ENCODE measurements around the gene DOK7. TPM values are rescaled to one million over a fixed set of nuclear protein-coding genes. Genes with fewer than 3 reads are reported as not detected.

DOK7 gene
- total RNA-seq, 3 donors from 2014 or later (not counting 1 experiment from before 2014, with no cell fraction given) = 1.3 to 2.9 (median 1.6) TPM

DNA sequence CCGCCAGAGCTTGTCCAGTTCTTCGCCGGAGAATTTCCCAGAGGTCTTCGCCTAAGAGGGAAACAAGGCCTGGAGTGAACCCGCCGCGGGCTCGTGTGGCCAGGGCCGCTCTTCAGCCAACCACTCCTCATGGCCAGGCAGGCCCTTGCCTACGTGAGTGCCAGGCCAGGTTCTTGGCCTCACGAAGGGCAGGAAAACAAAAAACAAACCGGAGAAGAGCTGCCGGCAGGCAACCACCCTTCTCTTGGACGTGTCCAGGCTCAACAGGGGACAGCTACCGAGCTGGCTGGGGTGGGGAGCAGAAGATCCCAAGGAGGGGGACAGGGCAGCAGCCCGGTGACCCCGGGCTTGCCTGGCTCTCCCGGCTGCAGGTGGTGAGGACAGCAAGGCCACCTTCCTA lies 55.8 kb downstream of the DOK7 start:
- intact Hi-C loops (cut with micrococcal nuclease) = no loop called here
- Mint-ChIP-seq H3K36me3 (no peaks in the 10 kb centered on the region), H3K9me3 (no peaks in the 10 kb centered on the region), H3K4me3 (no peak overlapping the region), H3K27me3 (ENCODE audit: low read depth in 2 of 2) (no peaks in the 10 kb centered on the region), H3K27ac (no peak overlapping the region), H3K4me1 (peaks cover 0 to 5% of the 10 kb centered on the region in 2 donors)
- DNase-seq (no peak), ATAC-seq (no peak)
- Histone ChIP-seq H3K4me1 (ENCODE audit: control insufficient read depth, insufficient read depth, low read length) (no peaks in the 10 kb centered on the region), H3K27ac (ENCODE audit: low read length) (no peak overlapping the region), H3K4me3 (ENCODE audit: low read length) (no peak overlapping the region), H3K36me3 (ENCODE audit: control insufficient read depth, insufficient read depth, low read length) (peaks cover 87% of the 10 kb centered on the region), H3K9me3 (ENCODE audit: control insufficient read depth, insufficient read depth, low read length) (no peaks in the 10 kb centered on the region), H3K27me3 (ENCODE audit: control insufficient read depth, insufficient read depth, low read length) (no peaks in the 10 kb centered on the region)
- WGBS (ENCODE audit: insufficient coverage) = 96% methylated on average over 18 of the region's 18 CpGs
- TF ChIP-seq, protein P1, sequence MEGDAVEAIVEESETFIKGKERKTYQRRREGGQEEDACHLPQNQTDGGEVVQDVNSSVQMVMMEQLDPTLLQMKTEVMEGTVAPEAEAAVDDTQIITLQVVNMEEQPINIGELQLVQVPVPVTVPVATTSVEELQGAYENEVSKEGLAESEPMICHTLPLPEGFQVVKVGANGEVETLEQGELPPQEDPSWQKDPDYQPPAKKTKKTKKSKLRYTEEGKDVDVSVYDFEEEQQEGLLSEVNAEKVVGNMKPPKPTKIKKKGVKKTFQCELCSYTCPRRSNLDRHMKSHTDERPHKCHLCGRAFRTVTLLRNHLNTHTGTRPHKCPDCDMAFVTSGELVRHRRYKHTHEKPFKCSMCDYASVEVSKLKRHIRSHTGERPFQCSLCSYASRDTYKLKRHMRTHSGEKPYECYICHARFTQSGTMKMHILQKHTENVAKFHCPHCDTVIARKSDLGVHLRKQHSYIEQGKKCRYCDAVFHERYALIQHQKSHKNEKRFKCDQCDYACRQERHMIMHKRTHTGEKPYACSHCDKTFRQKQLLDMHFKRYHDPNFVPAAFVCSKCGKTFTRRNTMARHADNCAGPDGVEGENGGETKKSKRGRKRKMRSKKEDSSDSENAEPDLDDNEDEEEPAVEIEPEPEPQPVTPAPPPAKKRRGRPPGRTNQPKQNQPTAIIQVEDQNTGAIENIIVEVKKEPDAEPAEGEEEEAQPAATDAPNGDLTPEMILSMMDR (IDR thresholded peaks at IDR 0.05) = no peak

DNA sequence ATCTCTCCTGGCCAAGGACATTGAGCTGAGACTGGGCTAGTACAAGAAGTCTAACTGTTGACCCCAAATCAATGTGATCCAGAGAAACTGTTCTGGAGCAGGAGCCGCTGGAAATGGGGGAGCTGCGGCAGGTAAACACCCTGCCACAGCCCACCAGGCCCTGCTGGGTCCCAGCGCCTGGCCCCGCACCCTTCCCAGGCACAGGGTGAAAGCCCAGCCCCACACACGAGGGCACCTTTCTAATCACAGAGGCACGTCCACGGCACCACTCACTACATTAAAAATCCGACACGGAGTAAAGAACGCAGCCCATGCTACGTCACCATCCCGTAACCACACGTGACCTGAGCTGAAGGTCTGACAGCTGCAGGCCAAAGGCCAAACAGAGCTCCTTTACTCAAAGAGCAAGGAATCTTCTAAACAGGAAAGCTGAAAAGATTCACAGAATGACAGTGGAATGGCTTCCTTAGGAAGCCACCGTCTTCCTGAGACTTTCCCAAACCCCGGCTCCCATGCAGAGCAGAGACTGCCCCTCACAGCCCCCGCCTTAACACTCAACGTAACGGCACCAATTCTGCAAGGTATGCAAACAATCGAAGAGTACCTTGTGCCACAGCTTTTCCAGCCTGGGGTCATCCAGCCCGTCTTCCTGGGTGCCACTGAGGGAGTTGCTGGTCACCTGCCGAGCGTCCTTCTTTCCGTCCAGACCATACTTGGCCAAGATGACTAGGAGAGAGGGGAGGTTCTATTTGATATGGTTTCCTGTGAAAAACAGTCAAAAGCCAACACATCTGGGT lies 56.6 kb downstream of the DOK7 start:
- Histone ChIP-seq H3K4me3 (ENCODE audit: low read length) (no peak overlapping the region), H3K27ac (ENCODE audit: low read length) (no peak overlapping the region), H3K9me3 (ENCODE audit: control insufficient read depth, insufficient read depth, low read length) (no peaks in the 10 kb centered on the region), H3K27me3 (ENCODE audit: control insufficient read depth, insufficient read depth, low read length) (no peaks in the 10 kb centered on the region), H3K36me3 (ENCODE audit: control insufficient read depth, insufficient read depth, low read length) (peaks cover 87% of the 10 kb centered on the region), H3K4me1 (ENCODE audit: control insufficient read depth, insufficient read depth, low read length) (no peaks in the 10 kb centered on the region)
- H3K9me3 Mint-ChIP-seq = no peaks in the 10 kb centered on the region
- no peaks in the 10 kb centered on the region for H3K27me3 Mint-ChIP-seq (ENCODE audit: low read depth in 2 of 2)
- no peak for DNase-seq
- TF ChIP-seq, protein P1 (IDR thresholded peaks at IDR 0.05) = no peak
- no peaks in the 10 kb centered on the region for H3K36me3 Mint-ChIP-seq
- H3K4me1 Mint-ChIP-seq = peaks cover 0 to 5% of the 10 kb centered on the region in 2 donors
- H3K4me3 Mint-ChIP-seq = no peak overlapping the region
- H3K27ac Mint-ChIP-seq = no peak overlapping the region
- no peak for ATAC-seq
- WGBS (ENCODE audit: insufficient coverage) = 97% methylated on average over 23 of the region's 23 CpGs
- intact Hi-C loops (cut with micrococcal nuclease) = no loop called here

DNA sequence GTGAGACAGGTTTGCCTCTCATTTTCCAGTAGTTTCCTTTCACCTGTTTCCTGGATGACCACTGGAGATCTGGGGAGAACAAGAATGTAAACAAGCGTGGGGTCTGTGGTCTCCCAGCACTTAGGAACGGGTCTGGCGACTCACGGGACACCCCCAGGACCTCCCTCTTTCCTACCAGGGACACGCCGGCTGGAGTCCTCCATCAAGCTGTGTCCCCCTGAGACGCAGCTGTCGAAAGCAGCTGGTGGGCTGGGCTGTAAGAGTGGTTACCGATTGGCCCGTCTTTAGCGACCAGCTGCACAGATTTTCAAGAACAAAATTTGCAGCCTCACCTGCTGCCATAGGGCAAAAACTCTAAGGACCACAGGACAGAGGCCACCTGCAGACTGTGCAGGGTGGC lies 57.2 kb downstream of the DOK7 start:
- no peak for DNase-seq
- Mint-ChIP-seq H3K4me1 (peaks cover 0 to 6% of the 10 kb centered on the region in 2 donors), H3K36me3 (no peaks in the 10 kb centered on the region), H3K27me3 (ENCODE audit: low read depth in 2 of 2) (no peaks in the 10 kb centered on the region), H3K9me3 (no peaks in the 10 kb centered on the region), H3K27ac (no peak overlapping the region), H3K4me3 (no peak overlapping the region)
- peaks cover 87% of the 10 kb centered on the region for H3K36me3 ChIP-seq (ENCODE audit: control insufficient read depth, insufficient read depth, low read length)
- intact Hi-C loops (cut with micrococcal nuclease) = no loop called here
- no peak overlapping the region for H3K27ac ChIP-seq (ENCODE audit: low read length)
- no peak for ATAC-seq
- TF ChIP-seq, protein P1 (IDR thresholded peaks at IDR 0.05) = no peak
- no peaks in the 10 kb centered on the region for H3K9me3 ChIP-seq (ENCODE audit: control insufficient read depth, insufficient read depth, low read length)
- H3K4me1 ChIP-seq (ENCODE audit: control insufficient read depth, insufficient read depth, low read length) = no peaks in the 10 kb centered on the region
- WGBS (ENCODE audit: insufficient coverage) = 91% methylated on average over 11 of the region's 11 CpGs
- H3K27me3 ChIP-seq (ENCODE audit: control insufficient read depth, insufficient read depth, low read length) = no peaks in the 10 kb centered on the region
- no peak overlapping the region for H3K4me3 ChIP-seq (ENCODE audit: low read length)

Data from natural killer cell (primary cell).